PC-3 (cell line): ENCODE results near the gene BNIP3.

Source experiments
- EZH2 ChIP-seq: fragments of 300-600 bp; sonication (generic); IDR thresholded peaks from one replicate; pipeline ENCODE4 v1.6.1; 2017; ENCODE audit warnings: antibody characterized with exemption, mild to moderate bottlenecking, low read length; ENCODE audit not compliant: unreplicated experiment
- EZH2phosphoT487 ChIP-seq: fragments of 300-600 bp; sonication (generic); IDR thresholded peaks from 2 replicates; pipeline ENCODE4 v1.6.1; 2018; ENCODE audit warnings: mild to moderate bottlenecking, antibody characterized with exemption, low read length, borderline replicate concordance
- TF ChIP-seq, protein P1 (sequence below): fragments of 300-600 bp; sonication (generic); conservative IDR thresholded peaks from 2 replicates; pipeline ENCODE4 v1.5.1; 2017; ENCODE audit warnings: antibody characterized with exemption, low read depth, mild to moderate bottlenecking, low read length

DNA sequence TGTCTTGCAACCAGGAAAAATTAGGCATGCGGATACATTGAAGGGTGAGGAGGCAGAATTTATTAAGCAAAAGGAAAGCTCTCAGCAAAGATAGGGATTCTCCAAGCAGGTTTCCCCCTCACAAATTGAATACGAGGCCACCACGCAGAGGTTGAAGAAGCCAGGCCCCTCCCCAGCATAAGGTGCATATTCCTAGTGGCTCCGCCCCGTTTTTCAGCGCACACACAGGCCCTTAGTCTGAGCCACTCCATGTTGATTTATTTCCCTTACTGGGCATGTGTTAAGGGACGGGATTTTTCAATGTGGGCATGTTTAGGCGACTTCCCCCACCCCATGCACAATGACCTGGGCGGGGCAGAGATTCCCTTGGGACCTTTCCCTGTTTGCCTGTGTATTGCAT is 56.0 kb downstream of the BNIP3 start:
- TF ChIP-seq, protein P1, sequence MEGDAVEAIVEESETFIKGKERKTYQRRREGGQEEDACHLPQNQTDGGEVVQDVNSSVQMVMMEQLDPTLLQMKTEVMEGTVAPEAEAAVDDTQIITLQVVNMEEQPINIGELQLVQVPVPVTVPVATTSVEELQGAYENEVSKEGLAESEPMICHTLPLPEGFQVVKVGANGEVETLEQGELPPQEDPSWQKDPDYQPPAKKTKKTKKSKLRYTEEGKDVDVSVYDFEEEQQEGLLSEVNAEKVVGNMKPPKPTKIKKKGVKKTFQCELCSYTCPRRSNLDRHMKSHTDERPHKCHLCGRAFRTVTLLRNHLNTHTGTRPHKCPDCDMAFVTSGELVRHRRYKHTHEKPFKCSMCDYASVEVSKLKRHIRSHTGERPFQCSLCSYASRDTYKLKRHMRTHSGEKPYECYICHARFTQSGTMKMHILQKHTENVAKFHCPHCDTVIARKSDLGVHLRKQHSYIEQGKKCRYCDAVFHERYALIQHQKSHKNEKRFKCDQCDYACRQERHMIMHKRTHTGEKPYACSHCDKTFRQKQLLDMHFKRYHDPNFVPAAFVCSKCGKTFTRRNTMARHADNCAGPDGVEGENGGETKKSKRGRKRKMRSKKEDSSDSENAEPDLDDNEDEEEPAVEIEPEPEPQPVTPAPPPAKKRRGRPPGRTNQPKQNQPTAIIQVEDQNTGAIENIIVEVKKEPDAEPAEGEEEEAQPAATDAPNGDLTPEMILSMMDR: no peak
- no peak for TF ChIP-seq EZH2
- no peak for TF ChIP-seq EZH2phosphoT487
